Chondrocyte (in vitro differentiated cells): ENCODE measurements around the gene SLC45A2. TPM values are rescaled to one million over a fixed set of nuclear protein-coding genes. Genes with fewer than 3 reads are reported as not detected.

Source experiments
- DNase-seq: peaks from one replicate; pipeline ENCODE4 v3.0.0; 2021; ENCODE audit warnings: mixed read lengths, low spot score
- H3K27ac Mint-ChIP-seq: one replicate; pipeline ENCODE4 v1.8.0; 2021; ENCODE audit warnings: mild to moderate bottlenecking, moderate library complexity, mixed read lengths; ENCODE audit not compliant: unreplicated experiment
- H3K27me3 Mint-ChIP-seq: 2 replicates; pipeline ENCODE4 v1.8.0; 2021; ENCODE audit warnings: low read depth, mixed read lengths
- H3K36me3 Mint-ChIP-seq: 2 replicates; pipeline ENCODE4 v1.8.0; 2021; ENCODE audit warnings: low read depth, mixed read lengths
- H3K4me1 Mint-ChIP-seq: 2 replicates; pipeline ENCODE4 v1.8.0; 2021; ENCODE audit warnings: low read depth, mild to moderate bottlenecking, mixed read lengths
- H3K4me3 Mint-ChIP-seq: one replicate; pipeline ENCODE4 v1.8.0; 2021; ENCODE audit warnings: mild to moderate bottlenecking, moderate library complexity, mixed read lengths; ENCODE audit not compliant: unreplicated experiment
- H3K9me3 Mint-ChIP-seq: 2 replicates; pipeline ENCODE4 v1.8.0; 2021; ENCODE audit warnings: low read depth, mixed read lengths
- total RNA-seq: library from RNA; stranded (reverse); gene quantifications from 3 replicates; pipeline ENCODE4 v1.2.1, GENCODE V29; 2021
- TF ChIP-seq, protein P1 (sequence below): fragments of 200-600 bp; sonication (generic); IDR thresholded peaks from 2 replicates; pipeline ENCODE4 v1.5.0; 2021; ENCODE audit warnings: antibody characterized with exemption, mild to moderate bottlenecking, moderate library complexity

Gene SLC45A2
- total RNA-seq, 1 donor from 2014 or later: 0.12 TPM

DNA sequence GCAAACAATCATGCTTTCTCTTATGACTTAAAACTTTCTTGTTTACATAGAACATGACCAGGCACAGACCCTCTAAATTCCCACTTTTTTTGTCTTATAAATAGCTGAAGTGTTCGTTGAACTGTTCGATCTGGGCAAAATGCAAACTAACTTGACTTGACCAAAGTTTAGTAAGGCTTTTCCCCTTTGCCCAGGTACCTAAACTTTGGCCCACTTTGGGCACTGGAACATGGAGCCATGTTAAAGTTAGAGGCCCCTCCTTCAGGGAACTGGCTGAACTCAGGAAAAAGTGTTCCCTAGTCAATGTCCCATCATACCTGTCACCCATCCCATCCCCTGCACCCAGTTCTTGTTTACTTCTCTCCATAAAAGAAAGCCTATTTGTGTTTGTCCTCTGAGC lies 32.8 kb upstream of the SLC45A2 start:
- no peak overlapping the region for H3K4me3 Mint-ChIP-seq
- no peaks in the 10 kb centered on the region for H3K27me3 Mint-ChIP-seq
- H3K36me3 Mint-ChIP-seq: peaks cover 2% of the 10 kb centered on the region
- H3K27ac Mint-ChIP-seq: no peak overlapping the region
- no peaks in the 10 kb centered on the region for H3K9me3 Mint-ChIP-seq
- DNase-seq: no peak
- TF ChIP-seq, protein P1, sequence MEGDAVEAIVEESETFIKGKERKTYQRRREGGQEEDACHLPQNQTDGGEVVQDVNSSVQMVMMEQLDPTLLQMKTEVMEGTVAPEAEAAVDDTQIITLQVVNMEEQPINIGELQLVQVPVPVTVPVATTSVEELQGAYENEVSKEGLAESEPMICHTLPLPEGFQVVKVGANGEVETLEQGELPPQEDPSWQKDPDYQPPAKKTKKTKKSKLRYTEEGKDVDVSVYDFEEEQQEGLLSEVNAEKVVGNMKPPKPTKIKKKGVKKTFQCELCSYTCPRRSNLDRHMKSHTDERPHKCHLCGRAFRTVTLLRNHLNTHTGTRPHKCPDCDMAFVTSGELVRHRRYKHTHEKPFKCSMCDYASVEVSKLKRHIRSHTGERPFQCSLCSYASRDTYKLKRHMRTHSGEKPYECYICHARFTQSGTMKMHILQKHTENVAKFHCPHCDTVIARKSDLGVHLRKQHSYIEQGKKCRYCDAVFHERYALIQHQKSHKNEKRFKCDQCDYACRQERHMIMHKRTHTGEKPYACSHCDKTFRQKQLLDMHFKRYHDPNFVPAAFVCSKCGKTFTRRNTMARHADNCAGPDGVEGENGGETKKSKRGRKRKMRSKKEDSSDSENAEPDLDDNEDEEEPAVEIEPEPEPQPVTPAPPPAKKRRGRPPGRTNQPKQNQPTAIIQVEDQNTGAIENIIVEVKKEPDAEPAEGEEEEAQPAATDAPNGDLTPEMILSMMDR: no peak
- H3K4me1 Mint-ChIP-seq: peaks cover 22% of the 10 kb centered on the region

DNA sequence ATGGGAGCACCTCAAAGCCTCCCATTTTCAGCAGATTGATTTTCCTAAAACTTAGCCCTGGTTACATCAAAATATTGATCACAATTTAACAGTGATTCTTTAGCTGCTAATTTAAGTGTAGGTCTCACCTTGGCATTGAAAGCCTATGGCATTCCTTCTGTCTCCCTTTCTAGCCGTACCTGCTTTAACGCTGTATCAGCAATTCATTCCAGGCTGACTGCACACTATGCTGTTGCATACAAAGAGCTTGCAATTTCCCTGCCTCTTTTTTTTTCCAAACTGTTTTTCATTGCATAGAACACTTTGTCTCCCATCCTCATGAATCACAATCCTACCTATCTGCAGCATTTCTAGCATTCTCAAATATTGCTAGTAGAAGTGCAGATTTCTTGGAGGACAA lies 32.3 kb upstream of the SLC45A2 start:
- DNase-seq: no peak
- H3K27ac Mint-ChIP-seq: no peak overlapping the region
- H3K9me3 Mint-ChIP-seq: no peaks in the 10 kb centered on the region
- H3K36me3 Mint-ChIP-seq: no peaks in the 10 kb centered on the region
- no peak overlapping the region for H3K4me3 Mint-ChIP-seq
- H3K27me3 Mint-ChIP-seq: no peaks in the 10 kb centered on the region
- H3K4me1 Mint-ChIP-seq: peaks cover 17% of the 10 kb centered on the region
- TF ChIP-seq, protein P1: no peak

DNA sequence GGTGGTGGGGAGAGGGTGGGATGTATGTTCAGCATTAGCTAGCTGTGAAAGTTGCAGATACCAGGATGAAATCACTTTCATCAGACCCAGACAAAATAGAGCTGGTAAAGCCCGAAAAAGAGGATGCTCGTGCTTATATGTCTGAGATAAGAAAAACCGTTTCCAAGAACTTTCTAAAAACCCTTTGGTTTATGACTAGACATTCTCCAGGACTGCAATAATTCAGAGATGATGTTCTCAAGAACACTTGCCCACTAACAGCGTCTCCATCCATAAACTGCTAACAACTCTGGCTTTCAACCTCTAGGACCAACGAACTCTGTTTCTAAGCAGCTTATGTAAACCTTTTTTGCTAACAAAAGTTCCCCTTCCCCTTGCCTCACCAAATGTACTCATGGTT lies 31.7 kb upstream of the SLC45A2 start:
- H3K4me1 Mint-ChIP-seq: peaks cover 12% of the 10 kb centered on the region
- no peak overlapping the region for H3K27ac Mint-ChIP-seq
- H3K36me3 Mint-ChIP-seq: no peaks in the 10 kb centered on the region
- TF ChIP-seq, protein P1: no peak
- DNase-seq: no peak
- H3K27me3 Mint-ChIP-seq: no peaks in the 10 kb centered on the region
- no peaks in the 10 kb centered on the region for H3K9me3 Mint-ChIP-seq
- no peak overlapping the region for H3K4me3 Mint-ChIP-seq

DNA sequence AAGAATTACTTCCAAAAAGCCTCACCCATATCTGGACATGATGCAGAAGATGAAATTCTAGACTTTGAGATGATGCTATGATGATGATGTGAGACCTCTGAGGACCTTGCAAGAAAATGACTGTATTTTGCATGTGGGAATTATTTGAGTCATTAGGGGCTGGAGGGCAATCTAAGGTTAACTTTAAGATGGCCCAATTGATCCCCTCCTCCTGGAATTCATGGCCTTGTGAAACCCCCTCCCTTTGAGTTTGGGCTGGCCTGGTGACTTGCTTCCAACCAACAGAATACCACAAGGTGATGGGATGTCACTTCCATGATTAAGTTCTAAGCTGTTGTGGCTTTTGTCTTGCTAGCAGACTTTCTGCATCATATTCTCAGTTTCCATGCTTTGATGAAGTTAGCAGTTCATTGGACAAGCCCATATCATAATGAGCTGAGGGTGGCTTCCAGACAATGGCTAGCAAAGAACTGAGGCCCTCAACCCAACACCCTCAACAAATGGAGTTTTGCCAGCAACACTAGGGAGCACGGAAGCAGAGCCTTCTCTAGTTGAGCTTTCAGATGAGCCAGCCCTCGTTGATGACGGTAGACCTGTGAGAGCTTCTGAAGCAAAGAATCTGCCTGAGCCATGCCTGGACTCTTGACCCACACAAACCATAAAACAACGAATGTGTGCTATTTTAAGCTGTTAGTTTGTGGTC lies 30.8 kb upstream of the SLC45A2 start:
- DNase-seq: no peak
- Mint-ChIP-seq H3K27ac (no peak overlapping the region), H3K4me3 (no peak overlapping the region), H3K4me1 (peaks cover 11% of the 10 kb centered on the region), H3K27me3 (no peaks in the 10 kb centered on the region), H3K36me3 (no peaks in the 10 kb centered on the region), H3K9me3 (no peaks in the 10 kb centered on the region)
- TF ChIP-seq, protein P1: no peak

DNA sequence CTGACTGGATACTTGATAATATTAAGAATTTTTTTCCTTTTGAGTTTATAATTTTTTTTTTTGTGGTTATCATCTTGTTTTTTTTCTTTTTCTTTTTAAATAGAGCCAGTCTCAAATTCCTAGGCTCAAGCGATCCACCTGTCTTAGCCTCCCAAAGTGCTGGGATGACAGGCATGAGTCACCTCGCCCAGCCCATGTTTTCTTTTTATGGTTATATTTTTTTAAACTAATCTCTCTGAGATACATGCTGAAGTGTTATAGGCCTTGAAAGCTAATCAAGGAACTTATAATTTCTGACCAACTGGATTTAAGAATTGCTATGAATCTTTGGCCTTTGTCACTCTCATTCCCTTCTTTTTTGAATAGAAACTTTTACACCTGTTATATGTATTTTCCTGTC lies 30.1 kb upstream of the SLC45A2 start:
- H3K27ac Mint-ChIP-seq: no peak overlapping the region
- no peaks in the 10 kb centered on the region for H3K27me3 Mint-ChIP-seq
- no peak overlapping the region for H3K4me3 Mint-ChIP-seq
- TF ChIP-seq, protein P1: no peak
- H3K36me3 Mint-ChIP-seq: no peaks in the 10 kb centered on the region
- no peak for DNase-seq
- peaks cover 11% of the 10 kb centered on the region for H3K4me1 Mint-ChIP-seq
- no peaks in the 10 kb centered on the region for H3K9me3 Mint-ChIP-seq
